Keratinocyte (primary cell): ENCODE results near the gene PRRX1. TPM values are rescaled to one million over a fixed set of nuclear protein-coding genes. Genes with fewer than 3 reads are reported as not detected.

Experiments used
- DNase-seq: peaks from one replicate; pipeline ENCODE4 v3.0.0-alpha.2; 2011; ENCODE audit warnings: low read depth, missing footprints, low spot score
- FAIRE-seq: peaks from 2 replicates; lab custom pipeline; 2011; peaks lifted over from hg19 to GRCh38; lab: Jason Lieb, UNC
- H2AFZ ChIP-seq: 2 replicates; pipeline ENCODE4 v1.6.0; 2012; ENCODE audit warnings: low read length, control low read depth, inconsistent platforms; ENCODE audit not compliant: control insufficient read depth
- H3K27ac ChIP-seq: 2 replicates; pipeline ENCODE4 v1.5.1; 2011; ENCODE audit warnings: low read length; ENCODE audit not compliant: control insufficient read depth, insufficient read depth
- H3K27me3 ChIP-seq: 3 replicates; pipeline ENCODE4 v1.6.0; 2011; ENCODE audit warnings: low read length; ENCODE audit not compliant: control insufficient read depth, insufficient read depth; ENCODE audit errors: extremely low read depth
- H3K36me3 ChIP-seq, 2 experiments: 2 replicates in 1 of 2; 3 replicates in 1 of 2; pipeline ENCODE4 v1.5.1; 2011; ENCODE audit warnings: low read length in 2 of 2, mild to moderate bottlenecking in 1 of 2; ENCODE audit not compliant: control insufficient read depth in 2 of 2, insufficient read depth in 2 of 2; ENCODE audit errors: extremely low read depth in 1 of 2
- H3K4me1 ChIP-seq: 3 replicates; pipeline ENCODE4 v1.5.1; 2011; ENCODE audit warnings: low read length; ENCODE audit not compliant: control insufficient read depth, insufficient read depth; ENCODE audit errors: extremely low read depth
- H3K4me2 ChIP-seq: 3 replicates; pipeline ENCODE4 v1.6.0; 2011; ENCODE audit warnings: low read depth, low read length; ENCODE audit not compliant: control insufficient read depth, insufficient read depth; ENCODE audit errors: extremely low read depth
- H3K4me3 ChIP-seq, 3 experiments: fragments of 200-600 bp in 1 of 3; sonication (generic) in 1 of 3; 2 replicates in 2 of 3; 3 replicates in 1 of 3; pipeline ENCODE4 v1.5.1; 2011 to 2016; ENCODE audit warnings: low read length in 3 of 3, mild to moderate bottlenecking in 3 of 3, control low read depth in 2 of 3, inconsistent platforms in 1 of 3, low read depth in 1 of 3, mixed read lengths in 1 of 3, mixed run types in 1 of 3, moderate library complexity in 1 of 3; ENCODE audit not compliant: control insufficient read depth in 2 of 3, insufficient read depth in 2 of 3; ENCODE audit errors: extremely low read depth in 1 of 3
- H3K79me2 ChIP-seq: 2 replicates; pipeline ENCODE4 v1.6.0; 2012; ENCODE audit warnings: low read length; ENCODE audit not compliant: control insufficient read depth, insufficient read depth
- H3K9ac ChIP-seq: 3 replicates; pipeline ENCODE4 v1.6.0; 2011; ENCODE audit warnings: low read length; ENCODE audit not compliant: control insufficient read depth, insufficient read depth; ENCODE audit errors: extremely low read depth
- H3K9me1 ChIP-seq: 3 replicates; pipeline ENCODE4 v1.6.0; 2011; ENCODE audit warnings: low read length; ENCODE audit not compliant: control insufficient read depth, insufficient read depth; ENCODE audit errors: extremely low read depth
- H3K9me3 ChIP-seq: 2 replicates; pipeline ENCODE4 v1.5.1; 2012; ENCODE audit warnings: low read depth, low read length; ENCODE audit not compliant: control insufficient read depth
- H4K20me1 ChIP-seq: 3 replicates; pipeline ENCODE4 v1.6.0; 2011; ENCODE audit warnings: low read length; ENCODE audit not compliant: control insufficient read depth, insufficient read depth; ENCODE audit errors: extremely low read depth
- EZH2 ChIP-seq: IDR thresholded peaks from one replicate; pipeline ENCODE4 v1.6.1; 2012; ENCODE audit warnings: inconsistent platforms, mild to moderate bottlenecking, low read length, moderate library complexity
- dilution Hi-C: fragments of 300-500 bp; cut with MboI; formaldehyde crosslinking; loops from one replicate; pipeline ENCODE4 v1.7.0; 2020; ENCODE audit warnings: low sequenced_read_pairs; ENCODE audit not compliant: extremely low pct_ligation_motif_present
- polyA plus RNA-seq, 5 experiments: library from polyadenylated mRNA; depleted of rRNA in 3 of 5; stranded (reverse) in 3 of 5; stranded (forward) in 1 of 5; unstranded in 1 of 5; fragments of >200 nt; gene quantifications; 1 replicate in 1 of 5; 2 replicates in 3 of 5; 3 replicates in 1 of 5; pipeline versions ENCODE4 v1.2.1 to v1.2.3, GENCODE V29; 2011 to 2012; ENCODE audit warnings: missing spikeins in 2 of 5, low read depth in 1 of 5, low replicate concordance in 1 of 5
- TF ChIP-seq, protein P1 (sequence below), 3 experiments: IDR thresholded peaks in 1 of 3; conservative IDR thresholded peaks in 1 of 3; optimal IDR thresholded peaks in 1 of 3; 2 replicates in 2 of 3; 3 replicates in 1 of 3; pipeline versions ENCODE3 to v1.5.1; 2011; ENCODE audit warnings: low read length in 3 of 3, mild to moderate bottlenecking in 3 of 3, moderate library complexity in 2 of 3, control low read depth in 1 of 3, inconsistent platforms in 1 of 3; ENCODE audit not compliant: insufficient read depth in 2 of 3; ENCODE audit errors: extremely low read depth in 1 of 3

Gene PRRX1
- polyA plus RNA-seq, 1 donor (not counting 4 experiments of a cell fraction or from before 2014, with no cell fraction given), result not detected

DNA sequence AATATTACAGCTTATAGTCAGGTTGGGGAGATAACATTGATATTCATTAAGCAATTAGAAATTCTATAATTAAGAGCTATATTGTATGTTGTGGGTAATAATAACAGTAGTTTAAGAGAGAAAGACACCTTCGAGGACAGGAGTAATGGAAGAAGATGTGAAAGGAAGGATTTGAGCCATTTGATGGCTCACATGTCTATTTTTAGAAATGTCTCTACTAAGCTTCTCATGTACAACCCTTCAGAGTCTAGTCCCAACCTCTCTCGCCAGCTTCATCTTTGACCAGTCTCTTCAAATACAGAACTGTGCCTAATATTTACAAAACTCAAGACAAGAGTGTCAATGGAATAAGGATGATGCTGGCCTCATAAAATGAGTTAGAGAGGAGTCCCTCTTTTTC, 95.1 kb downstream of the PRRX1 start:
- dilution Hi-C loops, result no loop called here
- no peaks in the 10 kb centered on the region for H3K4me1 ChIP-seq
- no peak for DNase-seq

DNA sequence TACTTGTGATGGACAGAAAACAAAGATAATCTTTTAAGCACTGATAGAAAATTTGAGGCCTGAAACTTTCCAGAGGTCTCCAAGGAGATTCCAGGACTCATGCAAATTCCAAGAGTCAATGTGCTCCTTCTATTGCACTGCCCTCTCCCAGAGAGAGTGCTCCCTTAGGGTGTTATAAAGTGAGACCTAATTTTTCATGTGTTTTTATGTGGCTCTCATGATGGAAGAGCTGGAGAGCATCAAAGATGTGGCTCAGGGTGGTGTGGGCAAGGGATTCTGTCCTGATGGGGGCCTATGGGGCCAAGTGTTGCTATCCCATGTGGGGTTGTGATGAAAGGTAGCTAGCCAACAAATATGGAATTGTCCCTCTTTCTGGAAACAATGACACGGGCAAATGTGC, 101.3 kb downstream of the PRRX1 start:
- no peaks in the 10 kb centered on the region for H3K9me3 ChIP-seq
- H3K79me2 ChIP-seq, result no peaks in the 10 kb centered on the region
- no peak overlapping the region for H3K9ac ChIP-seq
- H3K27me3 ChIP-seq, result no peaks in the 10 kb centered on the region
- dilution Hi-C loops, result no loop called here
- DNase-seq (no peak), FAIRE-seq (no peak)
- H3K36me3 ChIP-seq, result no peaks in the 10 kb centered on the region
- no peaks in the 10 kb centered on the region for H3K4me1 ChIP-seq
- H3K4me3 ChIP-seq, result no peak overlapping the region
- no peak overlapping the region for H2AFZ ChIP-seq
- no peaks in the 10 kb centered on the region for H4K20me1 ChIP-seq
- no peak overlapping the region for H3K4me2 ChIP-seq
- H3K27ac ChIP-seq, result no peak overlapping the region
- TF ChIP-seq, protein P1, sequence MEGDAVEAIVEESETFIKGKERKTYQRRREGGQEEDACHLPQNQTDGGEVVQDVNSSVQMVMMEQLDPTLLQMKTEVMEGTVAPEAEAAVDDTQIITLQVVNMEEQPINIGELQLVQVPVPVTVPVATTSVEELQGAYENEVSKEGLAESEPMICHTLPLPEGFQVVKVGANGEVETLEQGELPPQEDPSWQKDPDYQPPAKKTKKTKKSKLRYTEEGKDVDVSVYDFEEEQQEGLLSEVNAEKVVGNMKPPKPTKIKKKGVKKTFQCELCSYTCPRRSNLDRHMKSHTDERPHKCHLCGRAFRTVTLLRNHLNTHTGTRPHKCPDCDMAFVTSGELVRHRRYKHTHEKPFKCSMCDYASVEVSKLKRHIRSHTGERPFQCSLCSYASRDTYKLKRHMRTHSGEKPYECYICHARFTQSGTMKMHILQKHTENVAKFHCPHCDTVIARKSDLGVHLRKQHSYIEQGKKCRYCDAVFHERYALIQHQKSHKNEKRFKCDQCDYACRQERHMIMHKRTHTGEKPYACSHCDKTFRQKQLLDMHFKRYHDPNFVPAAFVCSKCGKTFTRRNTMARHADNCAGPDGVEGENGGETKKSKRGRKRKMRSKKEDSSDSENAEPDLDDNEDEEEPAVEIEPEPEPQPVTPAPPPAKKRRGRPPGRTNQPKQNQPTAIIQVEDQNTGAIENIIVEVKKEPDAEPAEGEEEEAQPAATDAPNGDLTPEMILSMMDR (optimal IDR thresholded peaks at IDR 0.05 in 1 of 3, IDR thresholded peaks at IDR 0.05 in 1 of 3, conservative IDR thresholded peaks at IDR 0.05 in 1 of 3; ENCODE audit: extremely low read depth in 1 of 3, insufficient read depth in 2 of 3, low read length in 3 of 3), result no peak
- TF ChIP-seq EZH2, result no peak
- H3K9me1 ChIP-seq, result no peaks in the 10 kb centered on the region

More for the DNA sequence above, 95.1 kb downstream of the PRRX1 start:
- no peaks in the 10 kb centered on the region for H3K79me2 ChIP-seq
- H4K20me1 ChIP-seq, result no peaks in the 10 kb centered on the region
- H3K4me2 ChIP-seq, result no peak overlapping the region
- FAIRE-seq, result no peak
- no peaks in the 10 kb centered on the region for H3K27me3 ChIP-seq
- H3K4me3 ChIP-seq, result no peak overlapping the region
- H3K36me3 ChIP-seq, result no peaks in the 10 kb centered on the region
- H3K9ac ChIP-seq, result no peak overlapping the region
- no peaks in the 10 kb centered on the region for H3K9me3 ChIP-seq
- no peaks in the 10 kb centered on the region for H3K9me1 ChIP-seq
- no peak overlapping the region for H3K27ac ChIP-seq
- no peak overlapping the region for H2AFZ ChIP-seq
- TF ChIP-seq, protein P1 (optimal IDR thresholded peaks at IDR 0.05 in 1 of 3, IDR thresholded peaks at IDR 0.05 in 1 of 3, conservative IDR thresholded peaks at IDR 0.05 in 1 of 3; ENCODE audit: extremely low read depth in 1 of 3, insufficient read depth in 2 of 3, low read length in 3 of 3), result no peak
- no peak for TF ChIP-seq EZH2
